ENCODE measurements around the gene KLHDC4.

- TF ChIP-seq MAX (IDR thresholded peaks at IDR 0.05; ENCODE audit: low read depth, low read length) (no peak), MYC (IDR thresholded peaks at IDR 0.05; ENCODE audit: insufficient read depth, insufficient read length, insufficient replicate concordance, low read length, severe bottlenecking) (no peak), POLR2AphosphoS5 (IDR thresholded peaks at IDR 0.05; ENCODE audit: low read length) (no peak), FOS (IDR thresholded peaks at IDR 0.05; ENCODE audit: borderline replicate concordance, extremely low read depth, insufficient read length) (no peak), RAD21 (IDR thresholded peaks at IDR 0.05; ENCODE audit: insufficient read depth, low read depth, low read length) (no peak)
Measured at GRCh38 chr16:87693827-87694226, 72.0 kb downstream of the KLHDC4 start.

Data from GM12878 (cell line).